ENCODE data around the gene PLPP7.

DNA sequence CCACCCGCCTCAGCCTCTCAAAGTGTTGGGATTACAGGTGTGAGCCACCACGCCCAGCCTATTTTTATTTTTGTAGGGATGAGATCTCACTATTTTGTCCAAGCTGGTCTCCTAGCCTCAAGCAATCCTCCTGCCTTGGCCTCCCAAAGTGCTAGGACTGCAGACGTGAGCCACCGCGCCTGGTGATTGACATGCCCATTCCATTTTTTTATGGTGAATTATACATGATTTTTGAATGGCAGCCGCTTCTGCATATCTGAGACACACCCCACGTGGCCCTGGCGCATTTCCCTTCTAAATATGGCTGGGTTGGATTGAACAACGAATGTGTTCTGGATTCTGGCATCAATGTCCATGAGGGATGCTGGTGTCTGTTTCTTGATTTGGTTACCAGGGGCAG is 22.7 kb downstream of the PLPP7 start:
- TF ChIP-seq, protein P1, sequence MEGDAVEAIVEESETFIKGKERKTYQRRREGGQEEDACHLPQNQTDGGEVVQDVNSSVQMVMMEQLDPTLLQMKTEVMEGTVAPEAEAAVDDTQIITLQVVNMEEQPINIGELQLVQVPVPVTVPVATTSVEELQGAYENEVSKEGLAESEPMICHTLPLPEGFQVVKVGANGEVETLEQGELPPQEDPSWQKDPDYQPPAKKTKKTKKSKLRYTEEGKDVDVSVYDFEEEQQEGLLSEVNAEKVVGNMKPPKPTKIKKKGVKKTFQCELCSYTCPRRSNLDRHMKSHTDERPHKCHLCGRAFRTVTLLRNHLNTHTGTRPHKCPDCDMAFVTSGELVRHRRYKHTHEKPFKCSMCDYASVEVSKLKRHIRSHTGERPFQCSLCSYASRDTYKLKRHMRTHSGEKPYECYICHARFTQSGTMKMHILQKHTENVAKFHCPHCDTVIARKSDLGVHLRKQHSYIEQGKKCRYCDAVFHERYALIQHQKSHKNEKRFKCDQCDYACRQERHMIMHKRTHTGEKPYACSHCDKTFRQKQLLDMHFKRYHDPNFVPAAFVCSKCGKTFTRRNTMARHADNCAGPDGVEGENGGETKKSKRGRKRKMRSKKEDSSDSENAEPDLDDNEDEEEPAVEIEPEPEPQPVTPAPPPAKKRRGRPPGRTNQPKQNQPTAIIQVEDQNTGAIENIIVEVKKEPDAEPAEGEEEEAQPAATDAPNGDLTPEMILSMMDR (IDR thresholded peaks at IDR 0.05), result no peak
- no peak for TF ChIP-seq ESRRA (IDR thresholded peaks at IDR 0.05; ENCODE audit: borderline replicate concordance, low read length)
- TF ChIP-seq POLR2A (IDR thresholded peaks at IDR 0.05; ENCODE audit: low read length), result no peak
- no peak for TF ChIP-seq HEYL (CRISPR knock-in tag; IDR thresholded peaks at IDR 0.05)
- TF ChIP-seq CHD2 (IDR thresholded peaks at IDR 0.05; ENCODE audit: low read length, partially characterized antibody), result no peak
- no peak for TF ChIP-seq CEBPB (IDR thresholded peaks at IDR 0.05)
- TF ChIP-seq RAD21 (conservative IDR thresholded peaks at IDR 0.05 in 1 of 2, IDR thresholded peaks at IDR 0.05 in 1 of 2), result no peak

Data from A549 (cell line).